CD4-positive, alpha-beta T cell treated with Interleukin-17A for 1 hour (primary cell): ENCODE measurements around the gene FBXO15.

Experiments
- DNase-seq: peaks from one replicate; pipeline ENCODE4 v3.0.0-alpha.2; 2020

Gene FBXO15

GRCh38 chr18:74147779-74148542 is at the start of gene FBXO15, which contains the start of gene TIMM21:
FBXO15 (minus strand) TSS chr18:74147834; CDS start chr18:74147785, 49 bp downstream.
TIMM21 (plus strand) TSS chr18:74148523; CDS start chr18:74148809, 286 bp downstream.
- peak; percentile 96 for DNase-seq

- DNase-seq, result peak; percentile 77
Measured at GRCh38 chr18:74196220-74197119, 48.8 kb upstream of the FBXO15 start.

- DNase-seq, result no peak
Measured at GRCh38 chr18:74194691-74195090, 47.1 kb upstream of the FBXO15 start.

GRCh38 chr18:74191577-74191976 is 43.9 kb upstream of the FBXO15 start:
- no peak for DNase-seq

- DNase-seq, result no peak
Measured at GRCh38 chr18:74190086-74190485, 42.5 kb upstream of the FBXO15 start.

GRCh38 chr18:74186661-74187060 is 39.0 kb upstream of the FBXO15 start:
- no peak for DNase-seq

GRCh38 chr18:74185860-74186259 is 38.2 kb upstream of the FBXO15 start:
- DNase-seq, result no peak

GRCh38 chr18:74184875-74185274 is 37.2 kb upstream of the FBXO15 start:
- no peak for DNase-seq

- no peak for DNase-seq
Measured at GRCh38 chr18:74183130-74183529, 35.5 kb upstream of the FBXO15 start.

- DNase-seq, result no peak
Measured at GRCh38 chr18:74182335-74182734, 34.7 kb upstream of the FBXO15 start.

GRCh38 chr18:74179623-74180199 is 32.1 kb upstream of the FBXO15 start:
- DNase-seq, result no peak

GRCh38 chr18:74178884-74179283 is 31.2 kb upstream of the FBXO15 start:
- no peak for DNase-seq

- DNase-seq, result no peak
Measured at GRCh38 chr18:74175658-74176057, 28.0 kb upstream of the FBXO15 start.

GRCh38 chr18:74173434-74173750 is 25.8 kb upstream of the FBXO15 start:
- no peak for DNase-seq

GRCh38 chr18:74172697-74173433 is 25.2 kb upstream of the FBXO15 start:
- DNase-seq, result no peak

GRCh38 chr18:74171910-74172606 is 24.4 kb upstream of the FBXO15 start:
- DNase-seq, result no peak

GRCh38 chr18:74166386-74166785 is 18.8 kb upstream of the FBXO15 start:
- DNase-seq, result no peak

- DNase-seq, result no peak
Measured at GRCh38 chr18:74163019-74163660, 15.5 kb upstream of the FBXO15 start.

- no peak for DNase-seq
Measured at GRCh38 chr18:74155276-74155675, 7.6 kb upstream of the FBXO15 start.

- DNase-seq, result no peak
Measured at GRCh38 chr18:74154716-74155115, 7.1 kb upstream of the FBXO15 start.

- DNase-seq, result no peak
Measured at GRCh38 chr18:74153793-74154192, 6.2 kb upstream of the FBXO15 start.

GRCh38 chr18:74153377-74153776 is 5.7 kb upstream of the FBXO15 start:
- no peak for DNase-seq
